ENCODE measurements around the gene FBXO7. TPM values are rescaled to one million over a fixed set of nuclear protein-coding genes. Genes with fewer than 3 reads are reported as not detected.

Gene FBXO7
- total and polyA plus RNA-seq, 11 donors = 19.1 to 63.0 (median 42.5) TPM

DNA sequence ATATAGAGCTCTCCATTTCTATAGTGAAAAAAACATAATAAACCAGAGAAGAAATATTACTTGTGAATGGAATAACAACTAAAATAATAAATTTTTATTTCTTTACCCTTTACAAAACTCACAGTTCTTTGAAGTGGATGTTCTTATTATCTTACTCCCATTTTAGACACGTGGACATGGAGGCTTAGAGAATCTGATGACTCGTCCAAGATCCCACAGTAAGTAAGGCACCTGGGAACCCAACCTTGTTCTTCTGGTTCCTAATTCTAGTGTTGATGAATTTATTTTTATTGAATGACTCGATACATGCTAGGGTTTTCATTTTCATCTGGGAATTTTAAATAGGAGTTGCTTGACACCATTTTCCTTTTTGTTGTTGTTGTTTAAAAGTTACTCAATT lies 12.2 kb upstream of the FBXO7 start:
- no peak for DNase-seq
- no peak overlapping the region for H3K27ac ChIP-seq
- H3K36me3 ChIP-seq = no peaks in the 10 kb centered on the region
- ATAC-seq = no peak
- intact Hi-C loops (cut with DNase I) = no loop called here
- no peak for TF ChIP-seq POLR2A (IDR thresholded peaks at IDR 0.05)
- H3K9me3 ChIP-seq = no peaks in the 10 kb centered on the region
- no peaks in the 10 kb centered on the region for H3K4me1 ChIP-seq
- peaks cover 0 to 71% (median 16%) of the 10 kb centered on the region in 9 donors for H3K27me3 ChIP-seq
- 58 to 64% (median 63%) methylated on average over 3 of the region's 3 CpGs for WGBS, 4 donors
- no peak overlapping the region for H3K4me3 ChIP-seq

- no peak for ATAC-seq
- WGBS, 4 donors = 72 to 85% (median 79%) methylated on average over 3 of the region's 3 CpGs
- H3K4me3 ChIP-seq = no peak overlapping the region
- no peaks in the 10 kb centered on the region for H3K9me3 ChIP-seq
- no peak overlapping the region for H3K27ac ChIP-seq
- intact Hi-C loops (cut with DNase I) = no loop called here
- TF ChIP-seq, protein P1, sequence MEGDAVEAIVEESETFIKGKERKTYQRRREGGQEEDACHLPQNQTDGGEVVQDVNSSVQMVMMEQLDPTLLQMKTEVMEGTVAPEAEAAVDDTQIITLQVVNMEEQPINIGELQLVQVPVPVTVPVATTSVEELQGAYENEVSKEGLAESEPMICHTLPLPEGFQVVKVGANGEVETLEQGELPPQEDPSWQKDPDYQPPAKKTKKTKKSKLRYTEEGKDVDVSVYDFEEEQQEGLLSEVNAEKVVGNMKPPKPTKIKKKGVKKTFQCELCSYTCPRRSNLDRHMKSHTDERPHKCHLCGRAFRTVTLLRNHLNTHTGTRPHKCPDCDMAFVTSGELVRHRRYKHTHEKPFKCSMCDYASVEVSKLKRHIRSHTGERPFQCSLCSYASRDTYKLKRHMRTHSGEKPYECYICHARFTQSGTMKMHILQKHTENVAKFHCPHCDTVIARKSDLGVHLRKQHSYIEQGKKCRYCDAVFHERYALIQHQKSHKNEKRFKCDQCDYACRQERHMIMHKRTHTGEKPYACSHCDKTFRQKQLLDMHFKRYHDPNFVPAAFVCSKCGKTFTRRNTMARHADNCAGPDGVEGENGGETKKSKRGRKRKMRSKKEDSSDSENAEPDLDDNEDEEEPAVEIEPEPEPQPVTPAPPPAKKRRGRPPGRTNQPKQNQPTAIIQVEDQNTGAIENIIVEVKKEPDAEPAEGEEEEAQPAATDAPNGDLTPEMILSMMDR (IDR thresholded peaks at IDR 0.05) = no peak
- no peak for TF ChIP-seq POLR2A (IDR thresholded peaks at IDR 0.05)
- H3K36me3 ChIP-seq = no peaks in the 10 kb centered on the region
- H3K4me1 ChIP-seq = no peaks in the 10 kb centered on the region
- DNase-seq = no peak
- peaks cover 0 to 56% (median 16%) of the 10 kb centered on the region in 9 donors for H3K27me3 ChIP-seq
These were observed 8.9 kb upstream of the FBXO7 start for GRCh38 chr22:32465661-32466060.

DNA sequence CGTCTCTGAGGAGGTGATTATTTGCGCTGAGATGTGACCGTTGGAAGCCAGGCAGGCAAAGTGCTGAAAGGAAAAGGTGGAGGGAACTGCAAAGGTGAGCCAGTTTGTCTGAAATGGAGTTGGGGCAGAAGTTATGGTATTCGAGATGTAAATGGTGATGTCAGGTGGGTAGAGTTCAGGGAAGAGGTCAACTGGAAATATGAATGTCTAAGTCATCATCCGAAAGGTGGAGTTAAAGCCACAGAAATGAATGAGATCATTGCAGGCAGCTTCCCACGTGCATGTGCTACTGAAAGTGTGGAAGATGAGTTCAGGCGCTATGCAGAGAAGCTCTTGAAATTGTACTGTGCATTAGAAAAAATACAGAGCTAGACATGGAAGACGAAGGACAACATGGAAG lies 8.1 kb upstream of the FBXO7 start:
- no peaks in the 10 kb centered on the region for H3K36me3 ChIP-seq
- no peak overlapping the region for H3K27ac ChIP-seq
- H3K4me3 ChIP-seq = no peak overlapping the region
- DNase-seq (no peak), ATAC-seq (no peak)
- intact Hi-C loops (cut with DNase I) = no loop called here
- H3K4me1 ChIP-seq = no peaks in the 10 kb centered on the region
- TF ChIP-seq, protein P1 (IDR thresholded peaks at IDR 0.05) = no peak
- TF ChIP-seq POLR2A (IDR thresholded peaks at IDR 0.05) = no peak
- WGBS, 4 donors = 70 to 77% (median 74%) methylated on average over 8 of the region's 8 CpGs
- peaks cover 0 to 48% (median 16%) of the 10 kb centered on the region in 9 donors for H3K27me3 ChIP-seq
- H3K9me3 ChIP-seq = no peaks in the 10 kb centered on the region

DNA sequence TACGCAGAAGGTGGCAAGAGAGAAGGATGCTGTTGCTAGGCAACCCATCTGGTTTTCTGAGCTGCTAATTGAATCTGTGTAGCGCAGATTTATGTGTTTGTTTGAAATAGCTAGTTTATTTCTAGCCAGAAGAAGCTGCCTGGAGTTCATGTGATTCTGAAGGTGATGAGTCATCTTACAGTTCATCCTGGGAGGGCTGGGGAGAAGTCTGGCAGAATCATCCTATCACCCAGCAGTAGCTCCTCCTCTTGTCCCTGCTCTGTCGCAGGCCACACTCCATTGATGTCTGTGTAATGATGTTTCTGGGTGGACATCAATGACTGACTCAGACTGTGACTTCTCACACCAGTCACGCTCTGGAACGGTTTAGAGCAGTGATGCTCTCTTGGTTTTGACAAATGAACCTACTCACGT lies 4.8 kb upstream of the FBXO7 start:
- H3K9me3 ChIP-seq = no peaks in the 10 kb centered on the region
- DNase-seq = no peak
- WGBS, 4 donors = 45 to 60% (median 50%) methylated on average over 6 of the region's 6 CpGs
- H3K27me3 ChIP-seq = peaks cover 0 to 20% (median 10%) of the 10 kb centered on the region in 9 donors
- TF ChIP-seq, protein P1 (IDR thresholded peaks at IDR 0.05) = no peak
- no peak for TF ChIP-seq POLR2A (IDR thresholded peaks at IDR 0.05)
- no peak for ATAC-seq
- H3K27ac ChIP-seq = peak overlapping the region in 1 of 12 donors; percentile 5
- no peaks in the 10 kb centered on the region for H3K36me3 ChIP-seq
- H3K4me3 ChIP-seq = no peak overlapping the region
- intact Hi-C loops (cut with DNase I) = loop anchor here in 9 of 10 donors (5.0 to 10.0 kb wide), 5 partner anchors 55 to 498 kb away; partner anchors contain the start of gene RTCB (in 6 of the 9)
- H3K4me1 ChIP-seq = peaks cover 0 to 14% (median 8%) of the 10 kb centered on the region in 12 donors

Measured in heart left ventricle (tissue), 16 donors.